ENCODE results near the gene KRTAP26-1. TPM values are rescaled to one million over a fixed set of nuclear protein-coding genes. Genes with fewer than 3 reads are reported as not detected.

The KRTAP26-1 gene
- polyA plus RNA-seq (2012; ENCODE audit: missing spikeins): not detected

- TF ChIP-seq TAF1 (IDR thresholded peaks at IDR 0.05; ENCODE audit: borderline replicate concordance, low read depth, low read length): no peak
- TF ChIP-seq POLR2AphosphoS5 (IDR thresholded peaks at IDR 0.05; ENCODE audit: low read depth, low read length): no peak
- TF ChIP-seq POLR2A (IDR thresholded peaks at IDR 0.05; ENCODE audit: low read depth, low read length): no peak
- no peak for FAIRE-seq
- DNase-seq (ENCODE audit: insufficient read length): no peak
Observed at GRCh38 chr21:30320215-30320614, at the start of gene KRTAP26-1. Gene KRTAP26-1, minus strand, starts transcription at chr21:30320315. Its CDS starts 280 bp downstream, at chr21:30320035.

DNA sequence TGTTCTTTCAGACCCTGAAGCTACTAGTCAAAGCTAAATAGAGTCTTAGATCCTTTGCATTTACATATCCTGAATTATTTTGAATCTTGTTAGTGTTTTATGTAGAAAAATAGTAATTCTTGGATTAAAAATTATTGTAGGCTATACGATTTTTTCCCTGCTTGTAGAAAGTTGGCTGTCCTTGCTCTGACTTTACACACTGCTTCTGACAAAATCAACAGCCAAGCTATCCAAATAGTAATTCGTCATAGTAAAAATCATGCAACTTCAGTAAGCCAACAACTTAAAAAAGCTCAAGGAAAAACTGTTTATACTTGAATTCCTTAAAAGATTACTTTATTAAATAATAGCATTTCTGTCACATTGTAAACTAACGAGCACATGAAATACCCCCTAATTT lies 35.8 kb upstream of the KRTAP26-1 start:
- DNase-seq (ENCODE audit: insufficient read length): no peak
- FAIRE-seq: no peak
- no peak for TF ChIP-seq TAF1 (IDR thresholded peaks at IDR 0.05; ENCODE audit: borderline replicate concordance, low read depth, low read length)
- TF ChIP-seq POLR2A (IDR thresholded peaks at IDR 0.05; ENCODE audit: low read depth, low read length): no peak
- no peak for TF ChIP-seq POLR2AphosphoS5 (IDR thresholded peaks at IDR 0.05; ENCODE audit: low read depth, low read length)

- TF ChIP-seq POLR2A (IDR thresholded peaks at IDR 0.05; ENCODE audit: low read depth, low read length) (no peak), POLR2AphosphoS5 (IDR thresholded peaks at IDR 0.05; ENCODE audit: low read depth, low read length) (no peak), TAF1 (IDR thresholded peaks at IDR 0.05; ENCODE audit: borderline replicate concordance, low read depth, low read length) (no peak)
- no peak for FAIRE-seq
- DNase-seq (ENCODE audit: insufficient read length): no peak
Observed at GRCh38 chr21:30354308-30355005, 34.3 kb upstream of the KRTAP26-1 start.

DNA sequence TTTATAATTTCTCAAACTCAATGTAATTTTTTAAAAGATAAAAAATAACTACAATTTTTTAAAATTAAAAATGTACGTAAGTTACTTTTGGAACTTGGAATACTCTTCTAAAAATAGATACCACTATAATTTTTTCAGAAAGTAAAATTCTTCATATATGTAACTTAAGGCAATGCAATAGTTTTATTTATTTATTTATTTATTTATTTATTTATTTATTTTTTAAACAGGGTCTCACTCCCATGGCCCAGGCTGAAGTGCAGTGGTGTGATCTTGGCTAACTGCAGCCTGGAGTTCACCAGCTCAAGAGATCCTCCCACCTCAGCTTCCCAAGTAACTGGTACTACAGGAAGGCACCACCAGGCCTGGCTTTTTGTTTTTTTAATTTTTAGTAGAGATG lies 31.4 kb upstream of the KRTAP26-1 start:
- DNase-seq (ENCODE audit: insufficient read length) (no peak), FAIRE-seq (no peak)
- no peak for TF ChIP-seq POLR2AphosphoS5 (IDR thresholded peaks at IDR 0.05; ENCODE audit: low read depth, low read length)
- TF ChIP-seq POLR2A (IDR thresholded peaks at IDR 0.05; ENCODE audit: low read depth, low read length): no peak
- no peak for TF ChIP-seq TAF1 (IDR thresholded peaks at IDR 0.05; ENCODE audit: borderline replicate concordance, low read depth, low read length)

DNA sequence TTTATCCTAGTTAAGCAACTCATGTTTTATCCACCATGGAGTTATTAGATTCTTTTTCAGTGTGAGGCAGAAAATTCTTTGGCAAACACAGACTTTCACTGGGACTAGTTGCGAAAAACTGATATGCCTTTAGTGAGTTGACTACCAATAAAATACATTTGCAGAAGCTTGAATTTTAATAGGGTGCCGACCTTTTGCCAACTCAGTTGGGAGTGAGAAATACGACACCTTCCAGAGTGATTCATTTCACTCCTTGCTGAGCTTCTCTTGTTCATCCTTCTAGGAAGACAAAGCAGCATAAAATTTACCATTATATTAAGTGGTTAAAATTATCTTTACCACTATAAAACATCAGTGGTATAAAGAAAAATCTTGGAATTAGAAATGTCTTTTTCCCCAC lies 29.5 kb upstream of the KRTAP26-1 start:
- no peak for DNase-seq (ENCODE audit: insufficient read length)
- no peak for FAIRE-seq
- TF ChIP-seq POLR2A (IDR thresholded peaks at IDR 0.05; ENCODE audit: low read depth, low read length): no peak
- TF ChIP-seq POLR2AphosphoS5 (IDR thresholded peaks at IDR 0.05; ENCODE audit: low read depth, low read length): no peak
- TF ChIP-seq TAF1 (IDR thresholded peaks at IDR 0.05; ENCODE audit: borderline replicate concordance, low read depth, low read length): no peak

DNA sequence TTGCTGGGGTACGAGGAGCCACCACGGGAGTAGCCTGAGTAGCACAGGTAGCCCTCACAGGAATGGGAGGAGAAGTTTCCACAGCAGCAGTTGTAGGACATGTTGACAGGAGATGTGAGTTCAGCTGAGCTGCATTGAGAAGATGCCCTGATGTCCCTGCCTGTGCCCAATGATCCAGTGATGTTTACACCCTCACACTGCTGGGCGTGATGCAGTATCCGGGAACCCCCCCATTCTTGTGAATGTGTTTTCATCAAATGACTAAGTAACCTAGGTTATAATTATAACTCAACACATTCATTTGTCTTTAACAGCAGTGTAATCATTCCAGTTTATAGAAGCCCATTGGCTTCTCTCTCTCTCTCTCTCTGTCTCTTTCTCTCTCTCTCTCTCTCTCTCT lies 28.4 kb upstream of the KRTAP26-1 start, which contains the start of gene KRTAP23-1:
KRTAP23-1 (minus strand) TSS at position 101 of the 400 bp plus-strand sequence; CDS start at position 101, 0 bp downstream.
- TF ChIP-seq POLR2A (IDR thresholded peaks at IDR 0.05; ENCODE audit: low read depth, low read length) (no peak), POLR2AphosphoS5 (IDR thresholded peaks at IDR 0.05; ENCODE audit: low read depth, low read length) (no peak), TAF1 (IDR thresholded peaks at IDR 0.05; ENCODE audit: borderline replicate concordance, low read depth, low read length) (no peak)
- DNase-seq (ENCODE audit: insufficient read length) (no peak), FAIRE-seq (no peak)

DNA sequence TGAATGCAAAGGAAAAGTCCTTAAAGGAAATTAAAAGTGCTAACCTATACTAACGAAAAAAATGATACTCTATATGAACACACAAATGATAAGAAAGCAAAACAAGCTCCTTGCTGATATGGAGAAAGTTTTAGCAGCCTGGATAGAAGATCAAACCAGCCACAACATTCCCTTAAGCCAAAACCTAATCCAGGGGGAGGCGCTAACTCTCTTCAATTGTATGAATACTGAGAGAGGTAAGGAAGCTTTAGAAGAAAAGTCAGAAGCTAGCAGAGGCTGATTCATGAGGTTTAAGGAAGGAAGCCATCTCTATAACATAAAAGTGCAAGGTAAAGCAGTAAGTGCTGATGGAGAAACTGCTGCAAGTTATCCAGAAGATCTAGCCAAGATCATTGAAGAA lies 24.9 kb upstream of the KRTAP26-1 start:
- DNase-seq (ENCODE audit: insufficient read length) (no peak), FAIRE-seq (no peak)

DNA sequence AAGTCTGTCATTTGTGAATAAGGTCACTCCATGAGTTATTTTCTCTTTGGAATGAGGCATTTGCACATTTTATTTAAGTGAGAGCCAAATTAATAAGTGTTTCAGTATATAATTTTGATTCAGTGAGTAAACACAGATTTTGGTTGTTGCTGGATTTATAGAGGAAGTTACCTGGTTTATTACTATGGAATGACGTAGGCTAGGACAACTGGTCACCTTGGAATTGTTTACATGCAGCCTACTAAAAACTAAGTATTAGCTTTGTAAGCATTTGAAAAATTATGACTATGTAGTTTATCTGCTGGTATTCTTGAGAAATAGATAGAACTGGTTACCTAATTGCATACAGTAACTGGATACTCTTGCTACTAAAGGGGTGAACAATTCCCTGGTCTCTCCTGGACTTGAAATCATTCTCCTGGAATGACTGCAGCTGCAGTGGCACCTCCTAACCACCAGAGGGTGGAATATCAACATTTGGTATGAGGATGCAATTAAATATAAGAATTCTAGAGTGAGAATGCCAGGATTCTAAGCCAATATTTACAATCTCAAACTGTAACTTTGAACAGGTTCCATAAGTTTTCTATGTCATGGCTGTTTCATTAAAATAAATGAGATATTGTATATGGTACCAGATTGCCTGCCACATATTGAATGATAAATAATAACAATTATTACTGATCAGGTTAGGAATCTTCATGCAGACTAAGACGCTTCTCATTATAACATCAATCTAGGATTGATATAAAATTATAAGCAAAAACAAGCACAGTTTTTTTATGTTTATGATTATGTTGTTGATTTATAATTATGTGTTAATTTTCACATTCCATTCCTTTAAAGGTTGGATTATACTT lies 20.8 kb upstream of the KRTAP26-1 start:
- TF ChIP-seq POLR2A (IDR thresholded peaks at IDR 0.05; ENCODE audit: low read depth, low read length) (no peak), POLR2AphosphoS5 (IDR thresholded peaks at IDR 0.05; ENCODE audit: low read depth, low read length) (no peak), TAF1 (IDR thresholded peaks at IDR 0.05; ENCODE audit: borderline replicate concordance, low read depth, low read length) (no peak)
- FAIRE-seq (no peak), DNase-seq (ENCODE audit: insufficient read length) (no peak)

More for the DNA sequence above, 24.9 kb upstream of the KRTAP26-1 start:
- no peak for TF ChIP-seq POLR2A (IDR thresholded peaks at IDR 0.05; ENCODE audit: low read depth, low read length)
- TF ChIP-seq TAF1 (IDR thresholded peaks at IDR 0.05; ENCODE audit: borderline replicate concordance, low read depth, low read length): no peak
- no peak for TF ChIP-seq POLR2AphosphoS5 (IDR thresholded peaks at IDR 0.05; ENCODE audit: low read depth, low read length)

GRCh38 chr21:30338717-30339116 lies 18.6 kb upstream of the KRTAP26-1 start:
- no peak for DNase-seq (ENCODE audit: insufficient read length)
- TF ChIP-seq POLR2A (IDR thresholded peaks at IDR 0.05; ENCODE audit: low read depth, low read length) (no peak), TAF1 (IDR thresholded peaks at IDR 0.05; ENCODE audit: borderline replicate concordance, low read depth, low read length) (no peak)
- FAIRE-seq: no peak

DNA sequence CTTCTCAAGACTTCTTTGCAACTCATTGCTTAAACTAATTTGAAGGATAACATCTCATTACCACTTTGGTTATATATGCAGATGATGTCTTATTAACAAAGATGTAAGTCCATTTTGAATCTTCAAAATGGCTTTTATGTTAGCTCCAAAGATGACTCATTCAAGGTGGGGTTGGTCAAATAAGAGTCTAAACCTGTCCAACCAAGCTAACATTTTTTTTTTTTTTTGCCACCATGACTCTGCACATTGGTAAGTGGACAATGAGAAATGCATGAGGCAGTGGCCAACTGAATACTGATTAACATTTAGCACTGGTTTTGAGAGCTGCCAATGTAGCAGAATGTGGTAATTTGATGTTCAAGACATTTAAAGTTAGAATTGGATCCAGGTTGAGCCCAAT lies 17.7 kb upstream of the KRTAP26-1 start:
- TF ChIP-seq POLR2A (IDR thresholded peaks at IDR 0.05; ENCODE audit: low read depth, low read length): no peak
- TF ChIP-seq POLR2AphosphoS5 (IDR thresholded peaks at IDR 0.05; ENCODE audit: low read depth, low read length): no peak
- TF ChIP-seq TAF1 (IDR thresholded peaks at IDR 0.05; ENCODE audit: borderline replicate concordance, low read depth, low read length): no peak
- DNase-seq (ENCODE audit: insufficient read length) (no peak), FAIRE-seq (no peak)

GRCh38 chr21:30337276-30337744 lies 17.2 kb upstream of the KRTAP26-1 start, which contains the start of gene KRTAP27-1:
Gene KRTAP27-1, minus strand, starts transcription at chr21:30337694. Its CDS starts 26 bp downstream, at chr21:30337668.
- TF ChIP-seq POLR2AphosphoS5 (IDR thresholded peaks at IDR 0.05; ENCODE audit: low read depth, low read length) (no peak), POLR2A (IDR thresholded peaks at IDR 0.05; ENCODE audit: low read depth, low read length) (no peak), TAF1 (IDR thresholded peaks at IDR 0.05; ENCODE audit: borderline replicate concordance, low read depth, low read length) (no peak)
- DNase-seq (ENCODE audit: insufficient read length): no peak
- no peak for FAIRE-seq
